HFFc6 (cell line): ENCODE measurements around the gene SMG6. TPM values are rescaled to one million over a fixed set of nuclear protein-coding genes. Genes with fewer than 3 reads are reported as not detected.

Source experiments
- DNase-seq: peaks from one replicate; pipeline ENCODE4 v3.0.0-alpha.2; 2018
- H3K27ac Mint-ChIP-seq: 2 replicates; pipeline ENCODE4 v1.8.0; 2020; ENCODE audit warnings: mild to moderate bottlenecking, mixed read lengths
- H3K27me3 Mint-ChIP-seq: 2 replicates; pipeline ENCODE4 v1.8.0; 2021; ENCODE audit warnings: mild to moderate bottlenecking, moderate library complexity, mixed read lengths; ENCODE audit not compliant: insufficient read depth
- H3K36me3 Mint-ChIP-seq: 2 replicates; pipeline ENCODE4 v1.8.0; 2021; ENCODE audit warnings: low read depth, mixed read lengths
- H3K4me1 Mint-ChIP-seq: 2 replicates; pipeline ENCODE4 v1.8.0; 2020; ENCODE audit warnings: low read depth, mixed read lengths
- H3K4me3 Mint-ChIP-seq: 2 replicates; pipeline ENCODE4 v1.8.0; 2020; ENCODE audit warnings: mild to moderate bottlenecking, moderate library complexity, mixed read lengths
- H3K9me3 Mint-ChIP-seq: 2 replicates; pipeline ENCODE4 v1.8.0; 2020; ENCODE audit warnings: mild to moderate bottlenecking, mixed read lengths
- total RNA-seq, 6 experiments: library from RNA; stranded (reverse); fragmentation: NEBNext Ultra II Directional; extraction: Animal tissue kit (Norgen Biotek cat#: 25700); gene quantifications; 2 replicates in 1 of 6; 3 replicates in 5 of 6; pipeline ENCODE4 v1.2.3, GENCODE V29; 2021
- TF ChIP-seq, protein P1 (sequence below): fragments of 200-600 bp; sonication (generic); IDR thresholded peaks from 2 replicates; pipeline ENCODE4 v1.5.0; 2021; ENCODE audit warnings: antibody characterized with exemption, mild to moderate bottlenecking

SMG6 gene
- total RNA-seq, 6 experiments from 2014 or later: 29.5 to 37.4 (median 31.8) TPM

DNA sequence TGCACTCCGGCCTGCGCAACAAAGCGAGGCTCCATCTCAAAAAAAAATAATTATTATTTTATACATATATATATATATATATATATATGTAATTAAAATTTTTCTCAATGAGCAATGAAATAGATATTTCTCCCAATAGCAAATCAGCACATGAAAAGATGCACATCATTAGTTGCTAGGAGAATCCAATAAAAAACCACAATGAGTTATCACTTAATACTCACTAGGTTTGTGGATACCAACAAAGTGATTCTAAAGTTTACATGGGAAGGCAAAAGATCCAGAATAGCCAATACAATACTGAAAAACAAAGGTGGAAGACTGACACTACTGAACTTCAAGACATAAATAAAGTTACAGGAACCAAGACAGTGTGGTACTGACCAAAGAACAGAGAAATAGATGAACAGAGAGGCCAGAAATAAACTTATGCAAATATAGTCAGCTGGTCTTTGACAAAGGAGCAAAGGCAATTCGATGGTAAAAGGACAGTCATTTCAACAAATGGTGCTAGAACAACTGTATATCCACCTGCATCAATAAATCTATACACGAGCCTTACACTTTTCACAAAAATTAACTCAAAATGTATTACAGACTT, 13.6 kb downstream of the SMG6 start:
- H3K9me3 Mint-ChIP-seq: no peaks in the 10 kb centered on the region
- peak overlapping the region; percentile 81 for H3K27ac Mint-ChIP-seq
- H3K4me3 Mint-ChIP-seq: no peak overlapping the region
- TF ChIP-seq, protein P1, sequence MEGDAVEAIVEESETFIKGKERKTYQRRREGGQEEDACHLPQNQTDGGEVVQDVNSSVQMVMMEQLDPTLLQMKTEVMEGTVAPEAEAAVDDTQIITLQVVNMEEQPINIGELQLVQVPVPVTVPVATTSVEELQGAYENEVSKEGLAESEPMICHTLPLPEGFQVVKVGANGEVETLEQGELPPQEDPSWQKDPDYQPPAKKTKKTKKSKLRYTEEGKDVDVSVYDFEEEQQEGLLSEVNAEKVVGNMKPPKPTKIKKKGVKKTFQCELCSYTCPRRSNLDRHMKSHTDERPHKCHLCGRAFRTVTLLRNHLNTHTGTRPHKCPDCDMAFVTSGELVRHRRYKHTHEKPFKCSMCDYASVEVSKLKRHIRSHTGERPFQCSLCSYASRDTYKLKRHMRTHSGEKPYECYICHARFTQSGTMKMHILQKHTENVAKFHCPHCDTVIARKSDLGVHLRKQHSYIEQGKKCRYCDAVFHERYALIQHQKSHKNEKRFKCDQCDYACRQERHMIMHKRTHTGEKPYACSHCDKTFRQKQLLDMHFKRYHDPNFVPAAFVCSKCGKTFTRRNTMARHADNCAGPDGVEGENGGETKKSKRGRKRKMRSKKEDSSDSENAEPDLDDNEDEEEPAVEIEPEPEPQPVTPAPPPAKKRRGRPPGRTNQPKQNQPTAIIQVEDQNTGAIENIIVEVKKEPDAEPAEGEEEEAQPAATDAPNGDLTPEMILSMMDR: no peak
- H3K27me3 Mint-ChIP-seq: peaks cover 1% of the 10 kb centered on the region; the same call in 1 of the 2 replicates
- H3K36me3 Mint-ChIP-seq: peaks cover 34% of the 10 kb centered on the region
- H3K4me1 Mint-ChIP-seq: peaks cover 24% of the 10 kb centered on the region
- DNase-seq: peak; percentile 30

DNA sequence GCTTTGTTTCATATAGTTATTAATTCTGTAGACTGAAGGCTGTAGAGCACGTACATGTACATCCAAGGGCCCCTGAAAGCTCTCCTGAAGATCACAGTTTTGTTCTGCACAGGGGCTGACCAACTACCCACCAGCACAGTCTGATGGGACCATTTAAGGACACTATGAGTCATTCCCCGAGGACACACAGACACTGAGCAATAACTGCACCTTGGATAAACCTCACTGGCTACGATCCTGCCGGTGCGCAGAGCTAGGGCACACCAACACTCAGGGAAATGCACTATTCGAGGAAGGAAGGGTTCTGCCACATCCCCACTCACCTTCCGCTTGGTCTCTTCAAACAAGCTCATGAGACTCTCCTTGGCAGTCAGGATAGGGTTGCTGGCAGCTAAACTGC, 20.3 kb downstream of the SMG6 start:
- H3K27me3 Mint-ChIP-seq: no peaks in the 10 kb centered on the region
- DNase-seq: no peak
- H3K4me3 Mint-ChIP-seq: no peak overlapping the region
- no peaks in the 10 kb centered on the region for H3K9me3 Mint-ChIP-seq
- peak overlapping the region; percentile 50 for H3K27ac Mint-ChIP-seq
- TF ChIP-seq, protein P1: no peak
- peaks cover 23% of the 10 kb centered on the region for H3K4me1 Mint-ChIP-seq
- H3K36me3 Mint-ChIP-seq: peaks cover 23% of the 10 kb centered on the region

DNA sequence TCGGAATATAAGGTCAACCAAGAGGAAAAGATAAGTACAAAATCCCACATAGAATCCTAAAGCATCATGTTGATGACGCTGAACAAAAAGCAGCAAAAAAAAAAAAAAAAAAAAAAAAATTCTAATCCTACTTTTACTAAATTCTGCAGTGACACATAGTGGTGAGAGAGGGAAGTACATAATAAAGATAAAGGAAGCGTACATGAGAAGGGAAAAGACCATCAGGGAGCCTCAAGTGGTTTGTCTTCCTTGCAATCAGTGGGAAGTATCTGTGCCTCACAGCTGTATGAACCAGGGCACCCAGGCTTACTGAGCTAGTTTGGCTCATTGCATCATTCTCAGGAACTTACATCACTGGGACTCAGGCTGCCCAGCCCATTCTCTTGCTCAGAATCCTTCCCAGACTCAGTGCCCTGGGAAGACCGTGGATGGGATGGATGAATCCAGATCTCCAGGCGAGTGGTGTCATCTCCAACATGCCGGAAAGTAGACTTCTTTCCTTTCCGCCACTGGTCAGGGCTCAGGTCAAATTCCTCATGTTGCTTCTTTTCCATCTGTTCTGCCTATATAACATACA, 21.2 kb downstream of the SMG6 start:
- H3K4me3 Mint-ChIP-seq: no peak overlapping the region
- TF ChIP-seq, protein P1: peak; percentile 86
- H3K27ac Mint-ChIP-seq: peak overlapping the region; percentile 67
- H3K36me3 Mint-ChIP-seq: peaks cover 18% of the 10 kb centered on the region
- H3K27me3 Mint-ChIP-seq: no peaks in the 10 kb centered on the region
- H3K4me1 Mint-ChIP-seq: peaks cover 23% of the 10 kb centered on the region
- no peaks in the 10 kb centered on the region for H3K9me3 Mint-ChIP-seq
- DNase-seq: peak; percentile 78

DNA sequence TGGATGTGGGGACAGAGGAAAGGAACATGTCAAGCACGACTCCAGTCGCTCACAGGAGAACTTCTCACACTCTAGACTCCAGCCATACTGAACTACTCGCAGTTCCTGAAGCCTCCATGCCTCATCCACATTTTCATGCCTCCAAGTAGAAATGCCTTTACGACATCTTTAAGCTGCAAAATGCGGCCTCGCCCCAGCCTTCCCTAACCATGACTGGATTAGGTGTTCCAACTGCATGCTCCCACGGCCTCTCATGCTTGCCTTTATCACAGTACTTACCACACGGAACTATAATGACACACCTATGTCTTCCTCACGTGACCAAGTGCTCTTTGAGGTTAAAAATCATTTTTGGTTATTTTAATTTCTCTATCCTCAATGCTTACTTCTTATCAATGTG, 23.9 kb downstream of the SMG6 start:
- Mint-ChIP-seq H3K27ac (no peak overlapping the region), H3K9me3 (no peaks in the 10 kb centered on the region), H3K4me1 (peaks cover 23% of the 10 kb centered on the region), H3K4me3 (no peak overlapping the region), H3K36me3 (peaks cover 17% of the 10 kb centered on the region), H3K27me3 (no peaks in the 10 kb centered on the region; the same call in 1 of the 2 replicates)
- TF ChIP-seq, protein P1: no peak
- DNase-seq: no peak

DNA sequence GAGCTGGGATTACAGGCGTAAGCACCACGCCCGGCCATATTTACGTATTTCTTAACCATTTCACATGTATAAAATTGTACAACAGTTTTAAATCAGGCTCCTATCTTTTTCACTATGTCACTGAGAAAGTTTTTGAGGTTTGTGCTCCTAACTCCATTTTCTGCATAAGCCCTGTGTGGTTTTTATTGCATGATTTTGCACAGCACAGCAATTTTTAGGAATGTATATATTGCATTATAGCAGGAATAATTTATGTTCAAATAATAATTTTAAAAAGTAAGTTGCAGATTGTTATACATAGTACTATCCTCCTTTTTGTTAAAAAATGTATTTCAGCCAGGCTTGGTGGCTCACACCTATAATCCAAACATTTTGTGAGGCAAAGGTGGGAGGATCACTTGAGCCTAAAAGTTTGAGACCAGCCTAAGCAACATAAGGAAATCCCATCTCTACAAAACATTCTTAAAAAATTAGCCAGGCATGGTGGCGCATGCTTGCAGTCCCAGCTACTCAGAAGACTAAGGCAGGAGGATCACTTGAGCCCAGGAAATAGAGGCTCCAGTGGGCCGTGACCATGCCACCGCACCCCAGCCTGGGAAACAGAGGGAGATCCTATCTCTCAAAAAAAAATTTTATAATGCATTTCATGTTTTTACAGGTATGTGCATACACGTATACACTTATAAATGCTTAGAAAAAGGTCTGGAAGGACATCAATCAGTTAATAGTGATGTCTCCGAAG, 26.0 kb downstream of the SMG6 start:
- Mint-ChIP-seq H3K27me3 (no peaks in the 10 kb centered on the region; the same call in 1 of the 2 replicates), H3K4me3 (no peak overlapping the region), H3K36me3 (peaks cover 17% of the 10 kb centered on the region), H3K27ac (no peak overlapping the region), H3K9me3 (no peaks in the 10 kb centered on the region), H3K4me1 (peaks cover 9% of the 10 kb centered on the region)
- TF ChIP-seq, protein P1: no peak
- no peak for DNase-seq
